ENCODE results near the gene GPAM. TPM values are rescaled to one million over a fixed set of nuclear protein-coding genes. Genes with fewer than 3 reads are reported as not detected.

GPAM gene
- total and polyA plus RNA-seq, 2 of the 8 experiments (the other 6 are each of a cell fraction or from before 2014, with no cell fraction given): 5.5 to 15.5 TPM

DNA sequence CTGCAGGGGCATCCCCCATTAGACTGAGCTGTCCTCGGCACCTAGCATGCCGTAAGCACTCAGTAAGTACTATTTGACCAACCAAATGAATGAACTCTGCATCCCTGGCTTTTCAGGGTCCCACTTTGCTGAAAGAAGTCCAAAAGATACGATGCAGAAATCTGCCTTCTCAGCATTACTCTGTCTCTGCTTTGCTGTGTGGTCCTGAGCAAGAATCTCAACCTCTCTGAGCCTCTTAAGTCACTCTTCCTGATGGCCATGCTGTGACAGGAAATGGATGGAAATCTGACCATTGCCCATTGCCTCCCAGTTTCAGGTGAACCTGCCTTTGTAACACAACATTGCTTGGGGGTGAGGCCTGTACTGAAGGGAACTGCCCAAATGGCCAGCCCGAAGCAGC is 48.0 kb downstream of the GPAM start (continued):
- no peak for TF ChIP-seq ATF3 (IDR thresholded peaks at IDR 0.05; ENCODE audit: insufficient read depth, low read depth, low read length)
- TF ChIP-seq, protein P1, sequence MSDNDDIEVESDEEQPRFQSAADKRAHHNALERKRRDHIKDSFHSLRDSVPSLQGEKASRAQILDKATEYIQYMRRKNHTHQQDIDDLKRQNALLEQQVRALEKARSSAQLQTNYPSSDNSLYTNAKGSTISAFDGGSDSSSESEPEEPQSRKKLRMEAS (IDR thresholded peaks at IDR 0.05): no peak

Measured in H1 (cell line).